HCT116 (cell line): Measurements from ENCODE around the gene CDH23. TPM values are rescaled to one million over a fixed set of nuclear protein-coding genes. Genes with fewer than 3 reads are reported as not detected.

Source experiments
- ATAC-seq: fragments of 200-7000 bp; cut with Tn5 transposase; 2 replicates; pipeline ENCODE4 v1.9.1; 2020; ENCODE audit warnings: mild to moderate bottlenecking, moderate library complexity
- BruUV-seq: library from RNA; stranded (reverse); fragments of 400-500 nt; replicated peaks from 2 replicates; lab custom pipeline; 2021; lab: Mats Ljungman, UMichigan
- CTCF ChIA-PET: fragments of 300-600 bp; sonication (Branson Sonifier 250); formaldehyde crosslinking; loops from one replicate; lab custom pipeline; 2021; ENCODE audit warnings: antibody characterized with exemption; lab: Charles Lee
- POLR2A ChIA-PET: fragments of 300-600, 350-600 bp; sonication (Branson Sonifier 250); formaldehyde crosslinking; loops from one replicate; lab custom pipeline; 2021; ENCODE audit warnings: antibody characterized with exemption; lab: Charles Lee
- RAD21 ChIA-PET, 2 experiments: fragments of 300-600 bp; sonication (Branson Sonifier 250); formaldehyde crosslinking; loops; one replicate each; lab custom pipeline; 2023; ENCODE audit warnings: low total read pairs in 2 of 2; ENCODE audit not compliant: uncharacterized antibody in 2 of 2, unreplicated experiment in 2 of 2, low non-redundant PET in 1 of 2; lab: Charles Lee
- DNase-seq: peaks from one replicate; pipeline ENCODE4 v3.0.0-alpha.2; 2010; ENCODE audit warnings: low read depth, low spot score
- H2AFZ ChIP-seq: fragments of 200-600 bp; shearing (Covaris generic), sonication (generic); 2 replicates; pipeline ENCODE4 v1.6.1; 2017; ENCODE audit warnings: low read depth, mixed run types, mixed read lengths, antibody characterized with exemption, low read length; ENCODE audit not compliant: poor library complexity, severe bottlenecking
- H3K27ac ChIP-seq: 2 replicates; pipeline ENCODE4 v1.5.1; 2012; ENCODE audit warnings: low read depth, low read length
- H3K27me3 ChIP-seq: fragments of 200-600 bp; sonication (generic); 2 replicates; pipeline ENCODE4 v1.6.1; 2016; ENCODE audit warnings: mixed run types, low read length, mixed read lengths; ENCODE audit not compliant: insufficient read depth
- H3K36me3 ChIP-seq, 2 experiments: fragments of 200-500 bp in 1 of 2; fragments of 200-600 bp in 1 of 2; sonication (Bioruptor generic) in 1 of 2; sonication (generic) in 1 of 2; 2 replicates each; pipeline versions ENCODE4 v1.5.1 to v1.6.1; 2014 to 2016; ENCODE audit warnings: low read length in 2 of 2, inconsistent platforms in 1 of 2, mixed read lengths in 1 of 2, mixed run types in 1 of 2; ENCODE audit not compliant: insufficient read depth in 2 of 2, control insufficient read depth in 1 of 2
- H3K4me1 ChIP-seq, 2 experiments: fragments of 200-600 bp in 1 of 2; sonication (generic) in 1 of 2; 2 replicates each; pipeline versions ENCODE4 v1.5.1 to v1.6.1; 2012 to 2017; ENCODE audit warnings: low read length in 2 of 2, inconsistent platforms in 1 of 2, mild to moderate bottlenecking in 1 of 2, mixed read lengths in 1 of 2, mixed run types in 1 of 2, moderate library complexity in 1 of 2; ENCODE audit not compliant: insufficient read depth in 2 of 2, control insufficient read depth in 1 of 2
- H3K4me2 ChIP-seq: fragments of 200-600 bp; sonication (generic); 2 replicates; pipeline ENCODE4 v1.6.1; 2017; ENCODE audit warnings: mixed run types, low read length, mixed read lengths
- H3K4me3 ChIP-seq, 2 experiments: fragments of 200-600 bp in 1 of 2; sonication (generic) in 1 of 2; replicated peaks in 1 of 2; 2 replicates each; pipeline ENCODE4 v1.5.1; 2011 to 2016; ENCODE audit warnings: low read length in 2 of 2, control low read depth in 1 of 2, low read depth in 1 of 2, mild to moderate bottlenecking in 1 of 2, mixed read lengths in 1 of 2, mixed run types in 1 of 2
- H3K79me2 ChIP-seq: fragments of 200-600 bp; sonication (generic); 2 replicates; pipeline ENCODE4 v1.6.1; 2017; ENCODE audit warnings: mild to moderate bottlenecking, mixed run types, low read length, moderate library complexity, mixed read lengths; ENCODE audit not compliant: insufficient read depth
- H3K9ac ChIP-seq: fragments of 200-600 bp; sonication (generic); 2 replicates; pipeline ENCODE4 v1.6.1; 2016; ENCODE audit warnings: low read length, mixed read lengths
- H3K9me2 ChIP-seq: fragments of 200-600 bp; sonication (generic), shearing (Covaris generic); 2 replicates; pipeline ENCODE4 v1.6.1; 2017; ENCODE audit warnings: mixed run types, mild to moderate bottlenecking, moderate library complexity; ENCODE audit not compliant: insufficient read depth
- H3K9me3 ChIP-seq, 2 experiments: fragments of 200-500 bp in 1 of 2; fragments of 200-600 bp in 1 of 2; sonication (Bioruptor generic) in 1 of 2; sonication (generic) in 1 of 2; 2 replicates each; pipeline ENCODE4 v1.6.1; 2014 to 2017; ENCODE audit warnings: low read length in 2 of 2, mixed read lengths in 2 of 2, inconsistent platforms in 1 of 2, low read depth in 1 of 2, mild to moderate bottlenecking in 1 of 2, mixed run types in 1 of 2, moderate library complexity in 1 of 2; ENCODE audit not compliant: control insufficient read depth in 1 of 2, insufficient read depth in 1 of 2
- H4K20me1 ChIP-seq: fragments of 200-600 bp; sonication (generic), shearing (Covaris generic); 2 replicates; pipeline ENCODE4 v1.6.1; 2017; ENCODE audit warnings: mixed run types, mild to moderate bottlenecking, moderate library complexity; ENCODE audit not compliant: insufficient read depth
- ATF3 ChIP-seq: IDR thresholded peaks from 2 replicates; pipeline ENCODE4 v1.6.1; 2012
- CEBPB ChIP-seq: IDR thresholded peaks from 2 replicates; pipeline ENCODE4 v1.6.1; 2012; ENCODE audit warnings: low read depth
- CTCF ChIP-seq, 3 experiments: fragments of 200-600 bp in 1 of 3; sonication (generic) in 1 of 3; IDR thresholded peaks in 2 of 3; conservative IDR thresholded peaks in 1 of 3; 2 replicates each; pipeline ENCODE4 v1.5.1; 2012 to 2017; ENCODE audit warnings: low read depth in 2 of 3, low read length in 2 of 3, antibody characterized with exemption in 1 of 3, borderline replicate concordance in 1 of 3, control low read depth in 1 of 3, mild to moderate bottlenecking in 1 of 3, mixed read lengths in 1 of 3, mixed run types in 1 of 3, moderate library complexity in 1 of 3; ENCODE audit not compliant: insufficient read depth in 1 of 3
- ELF1 ChIP-seq: IDR thresholded peaks from 2 replicates; pipeline ENCODE4 v1.6.1; 2012; ENCODE audit warnings: low read depth, borderline replicate concordance
- EZH2 ChIP-seq: fragments of 200-600 bp; sonication (generic); IDR thresholded peaks from 2 replicates; pipeline ENCODE4 v1.6.1; 2017; ENCODE audit warnings: antibody characterized with exemption, mixed run types
- EZH2phosphoT487 ChIP-seq: fragments of 200-600 bp; IDR thresholded peaks from 2 replicates; pipeline ENCODE4 v1.6.1; 2018; ENCODE audit warnings: antibody characterized with exemption, borderline replicate concordance
- FOSL1 ChIP-seq: IDR thresholded peaks from 2 replicates; pipeline ENCODE4 v1.6.1; 2012; ENCODE audit warnings: low read depth
- JUND ChIP-seq: IDR thresholded peaks from 2 replicates; pipeline ENCODE4 v1.6.1; 2012
- MAX ChIP-seq: IDR thresholded peaks from 2 replicates; pipeline ENCODE4 v1.6.1; 2012
- POLR2A ChIP-seq: IDR thresholded peaks from 2 replicates; pipeline ENCODE4 v1.7.0; 2011; ENCODE audit warnings: borderline replicate concordance; ENCODE audit not compliant: insufficient read depth, insufficient read length; ENCODE audit errors: extremely low read depth
- REST ChIP-seq: IDR thresholded peaks from 2 replicates; pipeline ENCODE4 v1.6.1; 2012; ENCODE audit warnings: low read depth
- SIN3A ChIP-seq: IDR thresholded peaks from 2 replicates; pipeline ENCODE4 v1.6.1; 2012; ENCODE audit warnings: low read depth
- SP1 ChIP-seq: IDR thresholded peaks from 2 replicates; pipeline ENCODE4 v1.6.1; 2012; ENCODE audit warnings: low read depth
- TCF7L2 ChIP-seq: IDR thresholded peaks from 2 replicates; pipeline ENCODE4 v1.7.0; 2011; ENCODE audit warnings: borderline replicate concordance, inconsistent platforms; ENCODE audit not compliant: insufficient read depth, insufficient read length; ENCODE audit errors: extremely low read depth
- YY1 ChIP-seq: IDR thresholded peaks from 2 replicates; pipeline ENCODE4 v1.6.1; 2011; ENCODE audit warnings: low read length, low read depth, moderate library complexity, mild to moderate bottlenecking; ENCODE audit not compliant: insufficient replicate concordance; ENCODE audit errors: extremely low read depth
- ZFX ChIP-seq: fragments of 450-650 bp; IDR thresholded peaks from 2 replicates; pipeline ENCODE4 v1.6.1; 2017
- ZNF274 ChIP-seq: fragments of 200-500 bp; sonication (Bioruptor generic); IDR thresholded peaks from 2 replicates; pipeline ENCODE4 v1.6.1; 2014; ENCODE audit warnings: mild to moderate bottlenecking, low read depth, low read length, inconsistent platforms
- intact Hi-C: fragments of 100-400 bp; cut with micrococcal nuclease; formaldehyde crosslinking; loops from 2 replicates; pipeline ENCODE4 v1.10.0; 2022
- total RNA-seq: library from RNA; stranded (reverse); gene quantifications from one replicate; pipeline ENCODE4 v1.2.1, GENCODE V29; 2021; ENCODE audit not compliant: unreplicated experiment

Gene CDH23
- total RNA-seq, 1 experiment from 2014 or later, result not detected

- Histone ChIP-seq H3K4me2 (no peak overlapping the region), H2AFZ (no peak overlapping the region), H3K36me3 (no peaks in the 10 kb centered on the region), H3K4me3 (no peak overlapping the region), H3K27ac (no peak overlapping the region), H3K9ac (no peak overlapping the region), H3K4me1 (no peaks in the 10 kb centered on the region), H3K9me3 (no peaks in the 10 kb centered on the region), H4K20me1 (no peaks in the 10 kb centered on the region), H3K9me2 (no peaks in the 10 kb centered on the region), H3K27me3 (no peaks in the 10 kb centered on the region), H3K79me2 (no peaks in the 10 kb centered on the region)
- DNase-seq (no peak), ATAC-seq (no peak)
- CTCF ChIA-PET, result no interaction called here
- intact Hi-C loops, result no loop called here
- POLR2A ChIA-PET, result no interaction called here
- TF ChIP-seq YY1, result no peak
- TF ChIP-seq ATF3, result no peak
- TF ChIP-seq JUND, result no peak
- TF ChIP-seq POLR2A, result no peak
- TF ChIP-seq ZNF274, result no peak
- TF ChIP-seq FOSL1, result no peak
- TF ChIP-seq CEBPB, result no peak
- no peak for TF ChIP-seq ZFX
- no peak for TF ChIP-seq ELF1
- TF ChIP-seq EZH2phosphoT487, result no peak
- no peak for TF ChIP-seq SIN3A
- TF ChIP-seq MAX, result no peak
- no peak for TF ChIP-seq EZH2
- TF ChIP-seq TCF7L2, result no peak
- no peak for TF ChIP-seq SP1
- no peak for TF ChIP-seq REST
- no peak for TF ChIP-seq CTCF (IDR thresholded peaks at IDR 0.05 in 2 of 3, conservative IDR thresholded peaks at IDR 0.05 in 1 of 3; ENCODE audit: borderline replicate concordance in 1 of 3, insufficient read depth in 1 of 3, low read depth in 2 of 3, low read length in 2 of 3)
- no TSS peak for BruUV-seq
- RAD21 ChIA-PET, result no interaction called here
Observed at GRCh38 chr10:71782917-71783490, 386.3 kb downstream of the CDH23 start.
